Measurements from ENCODE around the gene PITPNM3. TPM values are rescaled to one million over a fixed set of nuclear protein-coding genes. Genes with fewer than 3 reads are reported as not detected.

Gene PITPNM3
- total RNA-seq, 1 donor, result 0.31 TPM

- H3K27me3 ChIP-seq (ENCODE audit: insufficient read depth, low read length), result no peaks in the 10 kb centered on the region
- no peaks in the 10 kb centered on the region for H3K4me1 ChIP-seq (ENCODE audit: insufficient read depth, low read length)
- H3K4me3 ChIP-seq (ENCODE audit: low read length), result no peak overlapping the region
- H3K9me3 ChIP-seq (ENCODE audit: low read depth, low read length), result no peaks in the 10 kb centered on the region
These were observed 11.9 kb upstream of the PITPNM3 start for GRCh38 chr17:6568184-6568758.

GRCh38 chr17:6567528-6568183 is 11.3 kb upstream of the PITPNM3 start:
- Histone ChIP-seq H3K9me3 (ENCODE audit: low read depth, low read length) (no peaks in the 10 kb centered on the region), H3K27me3 (ENCODE audit: insufficient read depth, low read length) (no peaks in the 10 kb centered on the region), H3K4me3 (ENCODE audit: low read length) (no peak overlapping the region), H3K4me1 (ENCODE audit: insufficient read depth, low read length) (no peaks in the 10 kb centered on the region)

GRCh38 chr17:6561446-6561845 is 5.1 kb upstream of the PITPNM3 start:
- Histone ChIP-seq H3K4me3 (ENCODE audit: low read length) (no peak overlapping the region), H3K9me3 (ENCODE audit: low read depth, low read length) (no peaks in the 10 kb centered on the region), H3K4me1 (ENCODE audit: insufficient read depth, low read length) (no peaks in the 10 kb centered on the region), H3K27me3 (ENCODE audit: insufficient read depth, low read length) (peaks cover 14% of the 10 kb centered on the region)

- H3K9me3 ChIP-seq (ENCODE audit: low read depth, low read length), result no peaks in the 10 kb centered on the region
- peaks cover 5% of the 10 kb centered on the region for H3K4me1 ChIP-seq (ENCODE audit: insufficient read depth, low read length)
- H3K27me3 ChIP-seq (ENCODE audit: insufficient read depth, low read length), result peaks cover 17% of the 10 kb centered on the region
- no peak overlapping the region for H3K4me3 ChIP-seq (ENCODE audit: low read length)
These were observed 4.1 kb upstream of the PITPNM3 start for GRCh38 chr17:6560496-6560895.

- Histone ChIP-seq H3K9me3 (ENCODE audit: low read depth, low read length) (no peaks in the 10 kb centered on the region), H3K27me3 (ENCODE audit: insufficient read depth, low read length) (peaks cover 25% of the 10 kb centered on the region), H3K4me1 (ENCODE audit: insufficient read depth, low read length) (peaks cover 10% of the 10 kb centered on the region), H3K4me3 (ENCODE audit: low read length) (no peak overlapping the region)
These were observed 3.4 kb upstream of the PITPNM3 start for GRCh38 chr17:6559753-6560215.

- Histone ChIP-seq H3K27me3 (ENCODE audit: insufficient read depth, low read length) (peaks cover 31% of the 10 kb centered on the region), H3K4me1 (ENCODE audit: insufficient read depth, low read length) (peaks cover 10% of the 10 kb centered on the region), H3K4me3 (ENCODE audit: low read length) (no peak overlapping the region), H3K9me3 (ENCODE audit: low read depth, low read length) (no peaks in the 10 kb centered on the region)
These were observed 2.8 kb upstream of the PITPNM3 start for GRCh38 chr17:6558932-6559752.

- no peaks in the 10 kb centered on the region for H3K9me3 ChIP-seq (ENCODE audit: low read depth, low read length)
- H3K27me3 ChIP-seq (ENCODE audit: insufficient read depth, low read length), result peaks cover 36% of the 10 kb centered on the region
These were observed 1.9 kb upstream of the PITPNM3 start for GRCh38 chr17:6558276-6558675.

GRCh38 chr17:6557040-6557438 is 684 bp upstream of the PITPNM3 start:
- no peak overlapping the region for H3K4me3 ChIP-seq (ENCODE audit: low read length)
- peaks cover 10% of the 10 kb centered on the region for H3K4me1 ChIP-seq (ENCODE audit: insufficient read depth, low read length)
- H3K27me3 ChIP-seq (ENCODE audit: insufficient read depth, low read length), result peaks cover 36% of the 10 kb centered on the region
- H3K9me3 ChIP-seq (ENCODE audit: low read depth, low read length), result no peaks in the 10 kb centered on the region

More at GRCh38 chr17:6558276-6558675, 1.9 kb upstream of the PITPNM3 start:
- Histone ChIP-seq H3K4me1 (ENCODE audit: insufficient read depth, low read length) (peaks cover 10% of the 10 kb centered on the region), H3K4me3 (ENCODE audit: low read length) (no peak overlapping the region)

GRCh38 chr17:6555331-6556120 is 829 bp downstream of the PITPNM3 start:
- peaks cover 10% of the 10 kb centered on the region for H3K4me1 ChIP-seq (ENCODE audit: insufficient read depth, low read length)
- no peaks in the 10 kb centered on the region for H3K9me3 ChIP-seq (ENCODE audit: low read depth, low read length)
- no peak overlapping the region for H3K4me3 ChIP-seq (ENCODE audit: low read length)
- peaks cover 36% of the 10 kb centered on the region for H3K27me3 ChIP-seq (ENCODE audit: insufficient read depth, low read length)

GRCh38 chr17:6554871-6555330 is 1.5 kb downstream of the PITPNM3 start:
- Histone ChIP-seq H3K4me3 (ENCODE audit: low read length) (no peak overlapping the region), H3K27me3 (ENCODE audit: insufficient read depth, low read length) (peaks cover 36% of the 10 kb centered on the region), H3K4me1 (ENCODE audit: insufficient read depth, low read length) (peaks cover 10% of the 10 kb centered on the region), H3K9me3 (ENCODE audit: low read depth, low read length) (no peaks in the 10 kb centered on the region)

- H3K4me3 ChIP-seq (ENCODE audit: low read length), result no peak overlapping the region
- peaks cover 36% of the 10 kb centered on the region for H3K27me3 ChIP-seq (ENCODE audit: insufficient read depth, low read length)
- no peaks in the 10 kb centered on the region for H3K9me3 ChIP-seq (ENCODE audit: low read depth, low read length)
- H3K4me1 ChIP-seq (ENCODE audit: insufficient read depth, low read length), result peaks cover 10% of the 10 kb centered on the region
These were observed 2.0 kb downstream of the PITPNM3 start for GRCh38 chr17:6554342-6554741.

GRCh38 chr17:6551869-6552531 is 4.4 kb downstream of the PITPNM3 start:
- no peaks in the 10 kb centered on the region for H3K9me3 ChIP-seq (ENCODE audit: low read depth, low read length)
- H3K4me1 ChIP-seq (ENCODE audit: insufficient read depth, low read length), result peaks cover 10% of the 10 kb centered on the region
- H3K4me3 ChIP-seq (ENCODE audit: low read length), result no peak overlapping the region
- H3K27me3 ChIP-seq (ENCODE audit: insufficient read depth, low read length), result peaks cover 26% of the 10 kb centered on the region

- H3K9me3 ChIP-seq (ENCODE audit: low read depth, low read length), result no peaks in the 10 kb centered on the region
- H3K4me1 ChIP-seq (ENCODE audit: insufficient read depth, low read length), result peaks cover 10% of the 10 kb centered on the region
- H3K27me3 ChIP-seq (ENCODE audit: insufficient read depth, low read length), result peaks cover 22% of the 10 kb centered on the region
- H3K4me3 ChIP-seq (ENCODE audit: low read length), result no peak overlapping the region
These were observed 5.0 kb downstream of the PITPNM3 start for GRCh38 chr17:6551356-6551755.

- Histone ChIP-seq H3K27me3 (ENCODE audit: insufficient read depth, low read length) (peaks cover 9% of the 10 kb centered on the region), H3K9me3 (ENCODE audit: low read depth, low read length) (no peaks in the 10 kb centered on the region), H3K4me3 (ENCODE audit: low read length) (no peak overlapping the region), H3K4me1 (ENCODE audit: insufficient read depth, low read length) (no peaks in the 10 kb centered on the region)
These were observed 6.8 kb downstream of the PITPNM3 start for GRCh38 chr17:6549384-6550036.

Measured in mononuclear cell (primary cell).